GM21529 (cell line): ENCODE results near the gene SERP2.

Source experiments
- ATAC-seq: cut with Tn5 transposase; IDR thresholded peaks from one replicate; pipeline ENCODE4 v1.9.1; 2021; ENCODE audit not compliant: unreplicated experiment

SERP2 gene

GRCh38 chr13:44354884-44355283, 18.7 kb upstream of the SERP2 start:
- ATAC-seq = no peak

- ATAC-seq = no peak
Measured at GRCh38 chr13:44355621-44356020, 18.0 kb upstream of the SERP2 start.

GRCh38 chr13:44359983-44360375, 13.6 kb upstream of the SERP2 start:
- no peak for ATAC-seq

GRCh38 chr13:44362394-44363040, 11.1 kb upstream of the SERP2 start:
- no peak for ATAC-seq

- no peak for ATAC-seq
Measured at GRCh38 chr13:44363631-44364344, 9.8 kb upstream of the SERP2 start.

GRCh38 chr13:44364345-44365000, 9.2 kb upstream of the SERP2 start:
- ATAC-seq = no peak

GRCh38 chr13:44365008-44365407, 8.6 kb upstream of the SERP2 start:
- no peak for ATAC-seq

- ATAC-seq = no peak
Measured at GRCh38 chr13:44365899-44366298, 7.7 kb upstream of the SERP2 start.

- no peak for ATAC-seq
Measured at GRCh38 chr13:44368062-44368591, 5.5 kb upstream of the SERP2 start.

- ATAC-seq = no peak
Measured at GRCh38 chr13:44368599-44369368, 4.8 kb upstream of the SERP2 start.

GRCh38 chr13:44371421-44371820, 2.2 kb upstream of the SERP2 start:
- no peak for ATAC-seq

- ATAC-seq = no peak
Measured at GRCh38 chr13:44373247-44373600, 400 bp upstream of the SERP2 start.

- no peak for ATAC-seq
Measured at GRCh38 chr13:44374348-44374712, 706 bp downstream of the SERP2 start.

- no peak for ATAC-seq
Measured at GRCh38 chr13:44378277-44378676, 4.7 kb downstream of the SERP2 start.

GRCh38 chr13:44379885-44380284, 6.3 kb downstream of the SERP2 start:
- no peak for ATAC-seq

GRCh38 chr13:44380404-44381165, 7.0 kb downstream of the SERP2 start:
- no peak for ATAC-seq

- ATAC-seq = no peak
Measured at GRCh38 chr13:44382635-44383145, 9.1 kb downstream of the SERP2 start.

GRCh38 chr13:44383945-44384344, 10.3 kb downstream of the SERP2 start:
- no peak for ATAC-seq

GRCh38 chr13:44384778-44385177, 11.2 kb downstream of the SERP2 start:
- ATAC-seq = no peak

GRCh38 chr13:44385401-44385800, 11.8 kb downstream of the SERP2 start:
- ATAC-seq = no peak
